GM23338 (cell line): Measurements from ENCODE around the gene HOXC5. TPM values are rescaled to one million over a fixed set of nuclear protein-coding genes. Genes with fewer than 3 reads are reported as not detected.

Experiments used
- ATAC-seq: fragments of 200-7000 bp; cut with Tn5 transposase; 3 replicates; pipeline ENCODE4 v1.9.1; 2020
- DNase-seq: peaks from one replicate; pipeline ENCODE4 v3.0.0-alpha.2; 2015; ENCODE audit warnings: low spot score
- H2AFZ ChIP-seq: fragments of 200-600 bp; sonication (generic); 2 replicates; pipeline ENCODE4 v1.8.0; 2016; ENCODE audit warnings: antibody characterized with exemption, mild to moderate bottlenecking, moderate library complexity
- H3F3A ChIP-seq: fragments of 200-600 bp; sonication (generic); replicated peaks from 2 replicates; pipeline ENCODE4 v1.8.0; 2017; ENCODE audit warnings: antibody characterized with exemption, mixed run types, low read depth
- H3K27ac ChIP-seq: fragments of 200-600 bp; sonication (generic); 2 replicates; pipeline ENCODE4 v1.6.1; 2016; ENCODE audit warnings: low read depth
- H3K27me3 ChIP-seq: fragments of 200-600 bp; sonication (generic); 2 replicates; pipeline ENCODE4 v1.8.0; 2016; ENCODE audit warnings: mild to moderate bottlenecking, mixed run types, moderate library complexity; ENCODE audit not compliant: insufficient read depth
- H3K36me3 ChIP-seq: fragments of 200-600 bp; sonication (generic); 2 replicates; pipeline ENCODE4 v1.8.0; 2016; ENCODE audit warnings: mild to moderate bottlenecking; ENCODE audit not compliant: insufficient read depth
- H3K4me1 ChIP-seq: fragments of 200-600 bp; sonication (generic); 2 replicates; pipeline ENCODE4 v1.8.0; 2016; ENCODE audit warnings: mild to moderate bottlenecking, moderate library complexity; ENCODE audit not compliant: insufficient read depth
- H3K4me2 ChIP-seq: fragments of 200-600 bp; sonication (generic); 2 replicates; pipeline ENCODE4 v1.7.1; 2017; ENCODE audit warnings: mixed run types
- H3K4me3 ChIP-seq: fragments of 200-600 bp; sonication (generic); 2 replicates; pipeline ENCODE4 v1.6.1; 2016; ENCODE audit warnings: mixed run types
- H3K79me2 ChIP-seq: fragments of 200-600 bp; sonication (generic); replicated peaks from 2 replicates; pipeline ENCODE4 v1.8.0; 2017; ENCODE audit warnings: mild to moderate bottlenecking; ENCODE audit not compliant: insufficient read depth
- H3K9me2 ChIP-seq: fragments of 200-600 bp; sonication (generic); 2 replicates; pipeline ENCODE4 v1.8.0; 2017; ENCODE audit not compliant: insufficient read depth
- H4K20me1 ChIP-seq: fragments of 200-600 bp; sonication (generic); replicated peaks from 2 replicates; pipeline ENCODE4 v1.8.0; 2017; ENCODE audit warnings: mild to moderate bottlenecking; ENCODE audit not compliant: insufficient read depth
- H3K27ac Mint-ChIP-seq: 2 replicates; pipeline ENCODE4 v1.8.0; 2020; ENCODE audit warnings: inconsistent platforms, mild to moderate bottlenecking, moderate library complexity, mixed read lengths
- H3K27me3 Mint-ChIP-seq: 3 replicates; pipeline ENCODE4 v1.8.0; 2022; ENCODE audit warnings: low read depth, mild to moderate bottlenecking, moderate library complexity, mixed read lengths, inconsistent platforms; ENCODE audit not compliant: insufficient read depth, poor library complexity
- H3K36me3 Mint-ChIP-seq: 3 replicates; pipeline ENCODE4 v1.8.0; 2021; ENCODE audit warnings: low read depth, mild to moderate bottlenecking, inconsistent platforms, moderate library complexity, mixed read lengths
- H3K4me1 Mint-ChIP-seq: 3 replicates; pipeline ENCODE4 v1.8.0; 2020; ENCODE audit warnings: mild to moderate bottlenecking, inconsistent platforms, mixed read lengths
- H3K4me3 Mint-ChIP-seq: 3 replicates; pipeline ENCODE4 v1.8.0; 2021; ENCODE audit warnings: moderate library complexity, mild to moderate bottlenecking, inconsistent platforms, mixed read lengths
- H3K9me3 Mint-ChIP-seq: 3 replicates; pipeline ENCODE4 v1.8.0; 2020; ENCODE audit warnings: moderate library complexity, mild to moderate bottlenecking, inconsistent platforms, mixed read lengths
- EZH2 ChIP-seq: fragments of 200-600 bp; sonication (generic); IDR thresholded peaks from one replicate; pipeline ENCODE4 v1.8.0; 2017; ENCODE audit warnings: antibody characterized with exemption, mild to moderate bottlenecking, low read depth; ENCODE audit not compliant: unreplicated experiment
- EZH2phosphoT487 ChIP-seq: fragments of 200-600 bp; sonication (generic); IDR thresholded peaks from one replicate; pipeline ENCODE4 v1.8.1; 2018; ENCODE audit warnings: antibody characterized with exemption; ENCODE audit not compliant: unreplicated experiment
- JUNB ChIP-seq: IDR thresholded peaks from one replicate; pipeline ENCODE4 v1.6.1; 2016; ENCODE audit warnings: antibody characterized with exemption; ENCODE audit not compliant: unreplicated experiment
- ZNF114 ChIP-seq: fragments of 250-450 bp; sonication (Bioruptor Pico); IDR thresholded peaks from 2 replicates; pipeline ENCODE4 v1.5.0; 2020; ENCODE audit warnings: mild to moderate bottlenecking, moderate library complexity
- polyA plus RNA-seq: library from polyadenylated mRNA; unstranded; fragments of >200 nt; fragmentation: Nextera tagmentation; extraction: Ambion mirVana; gene quantifications from 2 replicates; pipeline ENCODE4 v1.2.1, GENCODE V29; 2016
- total RNA-seq: library from RNA; depleted of rRNA; stranded (reverse); fragments of >200 nt; shearing (Covaris generic); gene quantifications from 2 replicates; pipeline ENCODE4 v1.2.3, GENCODE V29; 2014
- TF ChIP-seq, protein P1 (sequence below): fragments of 250-450 bp; sonication (Bioruptor Pico); IDR thresholded peaks from 2 replicates; pipeline ENCODE4 v1.5.0; 2020; ENCODE audit warnings: mild to moderate bottlenecking, moderate library complexity
- TF ChIP-seq, protein P2 (sequence below), 2 experiments: fragments of 200-600 bp in 1 of 2; sonication (generic) in 1 of 2; conservative IDR thresholded peaks; 2 replicates each; pipeline versions ENCODE4 v1.5.1 to v1.6.1; 2016 to 2017; ENCODE audit warnings: antibody characterized with exemption in 2 of 2, low read depth in 2 of 2, mild to moderate bottlenecking in 2 of 2, moderate library complexity in 1 of 2
- TF ChIP-seq, protein P3 (sequence below): IDR thresholded peaks from one replicate; pipeline ENCODE4 v1.6.1; 2018; ENCODE audit warnings: antibody characterized with exemption; ENCODE audit not compliant: unreplicated experiment

HOXC5 gene
- total and polyA plus RNA-seq, 2 experiments from 2014 or later: not detected

- H3K4me1 Mint-ChIP-seq: peaks cover 22% of the 10 kb centered on the region
- peak; percentile 95 for DNase-seq
- H3K4me2 ChIP-seq: peak overlapping the region; percentile 64; the same call in 1 of the 2 replicates
Observed at GRCh38 chr12:54005853-54006558, 26.8 kb upstream of the HOXC5 start.

More at GRCh38 chr12:54005853-54006558, 26.8 kb upstream of the HOXC5 start:
- H3K27me3 ChIP-seq: peaks cover 100% of the 10 kb centered on the region
- Mint-ChIP-seq H3K27ac (no peak overlapping the region), H3K9me3 (no peaks in the 10 kb centered on the region; the same call in 1 of the 3 replicates), H3K36me3 (no peaks in the 10 kb centered on the region), H3K27me3 (peaks cover 99% of the 10 kb centered on the region), H3K4me3 (peak overlapping the region; percentile 15; the same call in 1 of the 3 replicates)
- H3F3A ChIP-seq: peaks cover 34% of the 10 kb centered on the region
- no peaks in the 10 kb centered on the region for H3K9me2 ChIP-seq
- no peak overlapping the region for H2AFZ ChIP-seq
- peaks cover 36% of the 10 kb centered on the region for H4K20me1 ChIP-seq
- H3K4me3 ChIP-seq: no peak overlapping the region
- ATAC-seq: peak; percentile 71
- no peaks in the 10 kb centered on the region for H3K36me3 ChIP-seq
- no peak overlapping the region for H3K27ac ChIP-seq
- TF ChIP-seq, protein P1, sequence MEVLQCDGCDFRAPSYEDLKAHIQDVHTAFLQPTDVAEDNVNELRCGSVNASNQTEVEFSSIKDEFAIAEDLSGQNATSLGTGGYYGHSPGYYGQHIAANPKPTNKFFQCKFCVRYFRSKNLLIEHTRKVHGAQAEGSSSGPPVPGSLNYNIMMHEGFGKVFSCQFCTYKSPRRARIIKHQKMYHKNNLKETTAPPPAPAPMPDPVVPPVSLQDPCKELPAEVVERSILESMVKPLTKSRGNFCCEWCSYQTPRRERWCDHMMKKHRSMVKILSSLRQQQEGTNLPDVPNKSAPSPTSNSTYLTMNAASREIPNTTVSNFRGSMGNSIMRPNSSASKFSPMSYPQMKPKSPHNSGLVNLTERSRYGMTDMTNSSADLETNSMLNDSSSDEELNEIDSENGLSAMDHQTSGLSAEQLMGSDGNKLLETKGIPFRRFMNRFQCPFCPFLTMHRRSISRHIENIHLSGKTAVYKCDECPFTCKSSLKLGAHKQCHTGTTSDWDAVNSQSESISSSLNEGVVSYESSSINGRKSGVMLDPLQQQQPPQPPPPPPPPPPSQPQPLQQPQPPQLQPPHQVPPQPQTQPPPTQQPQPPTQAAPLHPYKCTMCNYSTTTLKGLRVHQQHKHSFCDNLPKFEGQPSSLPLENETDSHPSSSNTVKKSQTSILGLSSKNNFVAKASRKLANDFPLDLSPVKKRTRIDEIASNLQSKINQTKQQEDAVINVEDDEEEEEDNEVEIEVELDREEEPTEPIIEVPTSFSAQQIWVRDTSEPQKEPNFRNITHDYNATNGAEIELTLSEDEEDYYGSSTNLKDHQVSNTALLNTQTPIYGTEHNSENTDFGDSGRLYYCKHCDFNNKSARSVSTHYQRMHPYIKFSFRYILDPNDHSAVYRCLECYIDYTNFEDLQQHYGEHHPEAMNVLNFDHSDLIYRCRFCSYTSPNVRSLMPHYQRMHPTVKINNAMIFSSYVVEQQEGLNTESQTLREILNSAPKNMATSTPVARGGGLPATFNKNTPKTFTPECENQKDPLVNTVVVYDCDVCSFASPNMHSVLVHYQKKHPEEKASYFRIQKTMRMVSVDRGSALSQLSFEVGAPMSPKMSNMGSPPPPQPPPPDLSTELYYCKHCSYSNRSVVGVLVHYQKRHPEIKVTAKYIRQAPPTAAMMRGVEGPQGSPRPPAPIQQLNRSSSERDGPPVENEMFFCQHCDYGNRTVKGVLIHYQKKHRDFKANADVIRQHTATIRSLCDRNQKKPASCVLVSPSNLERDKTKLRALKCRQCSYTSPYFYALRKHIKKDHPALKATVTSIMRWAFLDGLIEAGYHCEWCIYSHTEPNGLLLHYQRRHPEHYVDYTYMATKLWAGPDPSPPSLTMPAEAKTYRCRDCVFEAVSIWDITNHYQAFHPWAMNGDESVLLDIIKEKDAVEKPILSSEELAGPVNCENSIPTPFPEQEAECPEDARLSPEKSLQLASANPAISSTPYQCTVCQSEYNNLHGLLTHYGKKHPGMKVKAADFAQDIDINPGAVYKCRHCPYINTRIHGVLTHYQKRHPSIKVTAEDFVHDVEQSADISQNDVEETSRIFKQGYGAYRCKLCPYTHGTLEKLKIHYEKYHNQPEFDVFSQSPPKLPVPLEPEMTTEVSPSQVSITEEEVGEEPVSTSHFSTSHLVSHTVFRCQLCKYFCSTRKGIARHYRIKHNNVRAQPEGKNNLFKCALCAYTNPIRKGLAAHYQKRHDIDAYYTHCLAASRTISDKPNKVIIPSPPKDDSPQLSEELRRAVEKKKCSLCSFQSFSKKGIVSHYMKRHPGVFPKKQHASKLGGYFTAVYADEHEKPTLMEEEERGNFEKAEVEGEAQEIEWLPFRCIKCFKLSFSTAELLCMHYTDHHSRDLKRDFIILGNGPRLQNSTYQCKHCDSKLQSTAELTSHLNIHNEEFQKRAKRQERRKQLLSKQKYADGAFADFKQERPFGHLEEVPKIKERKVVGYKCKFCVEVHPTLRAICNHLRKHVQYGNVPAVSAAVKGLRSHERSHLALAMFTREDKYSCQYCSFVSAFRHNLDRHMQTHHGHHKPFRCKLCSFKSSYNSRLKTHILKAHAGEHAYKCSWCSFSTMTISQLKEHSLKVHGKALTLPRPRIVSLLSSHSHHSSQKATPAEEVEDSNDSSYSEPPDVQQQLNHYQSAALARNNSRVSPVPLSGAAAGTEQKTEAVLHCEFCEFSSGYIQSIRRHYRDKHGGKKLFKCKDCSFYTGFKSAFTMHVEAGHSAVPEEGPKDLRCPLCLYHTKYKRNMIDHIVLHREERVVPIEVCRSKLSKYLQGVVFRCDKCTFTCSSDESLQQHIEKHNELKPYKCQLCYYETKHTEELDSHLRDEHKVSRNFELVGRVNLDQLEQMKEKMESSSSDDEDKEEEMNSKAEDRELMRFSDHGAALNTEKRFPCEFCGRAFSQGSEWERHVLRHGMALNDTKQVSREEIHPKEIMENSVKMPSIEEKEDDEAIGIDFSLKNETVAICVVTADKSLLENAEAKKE (CRISPR knock-in tag): no peak
- TF ChIP-seq, protein P2, sequence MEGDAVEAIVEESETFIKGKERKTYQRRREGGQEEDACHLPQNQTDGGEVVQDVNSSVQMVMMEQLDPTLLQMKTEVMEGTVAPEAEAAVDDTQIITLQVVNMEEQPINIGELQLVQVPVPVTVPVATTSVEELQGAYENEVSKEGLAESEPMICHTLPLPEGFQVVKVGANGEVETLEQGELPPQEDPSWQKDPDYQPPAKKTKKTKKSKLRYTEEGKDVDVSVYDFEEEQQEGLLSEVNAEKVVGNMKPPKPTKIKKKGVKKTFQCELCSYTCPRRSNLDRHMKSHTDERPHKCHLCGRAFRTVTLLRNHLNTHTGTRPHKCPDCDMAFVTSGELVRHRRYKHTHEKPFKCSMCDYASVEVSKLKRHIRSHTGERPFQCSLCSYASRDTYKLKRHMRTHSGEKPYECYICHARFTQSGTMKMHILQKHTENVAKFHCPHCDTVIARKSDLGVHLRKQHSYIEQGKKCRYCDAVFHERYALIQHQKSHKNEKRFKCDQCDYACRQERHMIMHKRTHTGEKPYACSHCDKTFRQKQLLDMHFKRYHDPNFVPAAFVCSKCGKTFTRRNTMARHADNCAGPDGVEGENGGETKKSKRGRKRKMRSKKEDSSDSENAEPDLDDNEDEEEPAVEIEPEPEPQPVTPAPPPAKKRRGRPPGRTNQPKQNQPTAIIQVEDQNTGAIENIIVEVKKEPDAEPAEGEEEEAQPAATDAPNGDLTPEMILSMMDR (conservative IDR thresholded peaks at IDR 0.05; ENCODE audit: low read depth in 2 of 2): peak; percentile 87 to 93
- peak; percentile 92 for TF ChIP-seq EZH2
- no peak for TF ChIP-seq JUNB
- no peak for TF ChIP-seq ZNF114
- peak; percentile 96 for TF ChIP-seq EZH2phosphoT487
- TF ChIP-seq, protein P3, sequence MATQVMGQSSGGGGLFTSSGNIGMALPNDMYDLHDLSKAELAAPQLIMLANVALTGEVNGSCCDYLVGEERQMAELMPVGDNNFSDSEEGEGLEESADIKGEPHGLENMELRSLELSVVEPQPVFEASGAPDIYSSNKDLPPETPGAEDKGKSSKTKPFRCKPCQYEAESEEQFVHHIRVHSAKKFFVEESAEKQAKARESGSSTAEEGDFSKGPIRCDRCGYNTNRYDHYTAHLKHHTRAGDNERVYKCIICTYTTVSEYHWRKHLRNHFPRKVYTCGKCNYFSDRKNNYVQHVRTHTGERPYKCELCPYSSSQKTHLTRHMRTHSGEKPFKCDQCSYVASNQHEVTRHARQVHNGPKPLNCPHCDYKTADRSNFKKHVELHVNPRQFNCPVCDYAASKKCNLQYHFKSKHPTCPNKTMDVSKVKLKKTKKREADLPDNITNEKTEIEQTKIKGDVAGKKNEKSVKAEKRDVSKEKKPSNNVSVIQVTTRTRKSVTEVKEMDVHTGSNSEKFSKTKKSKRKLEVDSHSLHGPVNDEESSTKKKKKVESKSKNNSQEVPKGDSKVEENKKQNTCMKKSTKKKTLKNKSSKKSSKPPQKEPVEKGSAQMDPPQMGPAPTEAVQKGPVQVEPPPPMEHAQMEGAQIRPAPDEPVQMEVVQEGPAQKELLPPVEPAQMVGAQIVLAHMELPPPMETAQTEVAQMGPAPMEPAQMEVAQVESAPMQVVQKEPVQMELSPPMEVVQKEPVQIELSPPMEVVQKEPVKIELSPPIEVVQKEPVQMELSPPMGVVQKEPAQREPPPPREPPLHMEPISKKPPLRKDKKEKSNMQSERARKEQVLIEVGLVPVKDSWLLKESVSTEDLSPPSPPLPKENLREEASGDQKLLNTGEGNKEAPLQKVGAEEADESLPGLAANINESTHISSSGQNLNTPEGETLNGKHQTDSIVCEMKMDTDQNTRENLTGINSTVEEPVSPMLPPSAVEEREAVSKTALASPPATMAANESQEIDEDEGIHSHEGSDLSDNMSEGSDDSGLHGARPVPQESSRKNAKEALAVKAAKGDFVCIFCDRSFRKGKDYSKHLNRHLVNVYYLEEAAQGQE: no peak
- no peaks in the 10 kb centered on the region for H3K79me2 ChIP-seq
- peaks cover 15% of the 10 kb centered on the region for H3K4me1 ChIP-seq
